Mononuclear cell (primary cell): ENCODE data around the gene GRAMD1B. TPM values are rescaled to one million over a fixed set of nuclear protein-coding genes. Genes with fewer than 3 reads are reported as not detected.

Experiments
- H3K27me3 ChIP-seq: 2 replicates; pipeline ENCODE4 v1.6.0; 2011; ENCODE audit warnings: low read length, control low read depth; ENCODE audit not compliant: insufficient read depth
- H3K4me1 ChIP-seq: 2 replicates; pipeline ENCODE4 v1.5.1; 2011; ENCODE audit warnings: mild to moderate bottlenecking, low read length, control low read depth; ENCODE audit not compliant: insufficient read depth
- H3K4me3 ChIP-seq: 2 replicates; pipeline ENCODE4 v1.5.1; 2011; ENCODE audit warnings: mild to moderate bottlenecking, low read length, moderate library complexity
- H3K9me3 ChIP-seq: 2 replicates; pipeline ENCODE4 v1.5.1; 2011; ENCODE audit warnings: low read depth, mild to moderate bottlenecking, control low read depth, low read length
- total RNA-seq: library from RNA; depleted of rRNA; stranded (reverse); fragments of >200 nt; gene quantifications from one replicate; pipeline ENCODE4 v1.2.3, GENCODE V29; 2012

The GRAMD1B gene
- total RNA-seq, 1 donor: 7.1 TPM

DNA sequence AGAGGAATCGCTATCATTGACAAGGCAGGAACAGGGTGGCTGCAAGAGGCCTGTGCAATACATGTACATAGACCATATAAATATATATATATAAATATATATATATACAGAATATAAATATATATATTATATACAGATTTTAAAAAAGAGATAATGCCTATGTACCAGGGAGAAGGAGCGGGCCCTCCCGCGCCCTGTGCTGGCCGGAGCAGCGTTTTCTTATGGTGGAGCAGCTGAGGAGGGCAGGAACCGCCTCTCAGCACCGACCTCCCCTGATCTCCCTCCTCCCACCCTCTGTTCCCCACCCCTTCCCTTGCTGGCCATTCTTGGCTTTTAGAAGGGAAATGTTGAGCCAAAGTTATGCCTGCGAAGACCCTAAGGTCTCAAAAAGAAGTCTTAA lies 192.5 kb downstream of the GRAMD1B start:
- Histone ChIP-seq H3K27me3 (no peaks in the 10 kb centered on the region), H3K4me1 (no peaks in the 10 kb centered on the region), H3K4me3 (no peak overlapping the region), H3K9me3 (no peaks in the 10 kb centered on the region)

DNA sequence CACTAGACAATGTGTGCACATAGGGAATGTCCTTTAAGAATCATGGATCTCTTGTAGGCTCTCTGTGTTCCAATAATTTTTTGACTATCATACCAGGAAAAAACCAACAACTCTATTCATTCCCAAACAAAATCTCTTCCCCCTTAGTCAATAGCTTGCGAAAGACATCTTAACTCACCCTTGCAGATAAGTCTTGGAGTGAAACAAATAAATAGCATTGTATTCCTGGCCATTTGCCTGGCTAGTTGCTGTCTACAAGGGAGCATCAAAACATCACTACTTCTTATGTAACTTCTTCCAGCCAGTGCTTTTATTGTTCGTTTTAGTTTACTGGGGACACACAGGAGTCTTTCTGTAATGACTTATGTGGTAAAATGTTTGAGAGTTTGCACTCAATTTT lies 194.9 kb downstream of the GRAMD1B start:
- Histone ChIP-seq H3K9me3 (no peaks in the 10 kb centered on the region), H3K27me3 (no peaks in the 10 kb centered on the region), H3K4me3 (no peak overlapping the region), H3K4me1 (no peaks in the 10 kb centered on the region)

DNA sequence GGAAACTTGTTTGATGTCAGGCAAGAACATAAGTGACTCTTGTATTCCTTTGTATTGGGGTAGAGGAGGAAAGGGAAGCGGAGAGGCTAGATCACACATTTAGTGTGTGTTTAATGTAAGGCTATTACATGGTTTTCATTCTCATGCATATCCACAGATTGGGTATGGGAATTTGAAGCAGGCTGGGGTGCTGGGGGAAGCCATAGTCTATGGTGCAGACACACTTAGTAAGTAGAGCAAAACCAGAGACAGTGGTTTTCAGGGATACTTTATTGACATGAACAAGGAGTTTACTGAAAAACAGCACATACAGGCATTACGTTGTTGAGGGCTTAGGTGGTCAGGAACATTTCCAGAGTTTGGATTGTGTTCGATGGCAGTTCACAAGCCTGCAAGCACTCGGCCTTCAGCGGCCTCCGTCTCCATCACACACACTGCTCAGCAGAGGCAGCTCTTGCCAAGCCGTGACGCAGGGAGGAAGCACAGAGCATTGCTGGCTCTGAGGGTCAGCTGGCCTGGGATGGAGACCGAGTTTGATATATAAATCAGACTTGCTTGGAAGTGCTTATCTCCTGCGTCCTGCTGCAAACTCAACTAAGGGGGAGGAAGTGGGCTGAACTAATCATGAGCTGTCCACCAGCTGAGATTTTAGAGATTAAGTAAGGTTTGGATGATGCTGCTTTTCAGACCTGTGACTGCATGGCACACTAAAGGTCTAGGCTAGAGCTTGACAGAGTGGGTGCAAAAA lies 199.0 kb downstream of the GRAMD1B start:
- Histone ChIP-seq H3K4me3 (no peak overlapping the region), H3K27me3 (no peaks in the 10 kb centered on the region), H3K4me1 (no peaks in the 10 kb centered on the region), H3K9me3 (no peaks in the 10 kb centered on the region)

DNA sequence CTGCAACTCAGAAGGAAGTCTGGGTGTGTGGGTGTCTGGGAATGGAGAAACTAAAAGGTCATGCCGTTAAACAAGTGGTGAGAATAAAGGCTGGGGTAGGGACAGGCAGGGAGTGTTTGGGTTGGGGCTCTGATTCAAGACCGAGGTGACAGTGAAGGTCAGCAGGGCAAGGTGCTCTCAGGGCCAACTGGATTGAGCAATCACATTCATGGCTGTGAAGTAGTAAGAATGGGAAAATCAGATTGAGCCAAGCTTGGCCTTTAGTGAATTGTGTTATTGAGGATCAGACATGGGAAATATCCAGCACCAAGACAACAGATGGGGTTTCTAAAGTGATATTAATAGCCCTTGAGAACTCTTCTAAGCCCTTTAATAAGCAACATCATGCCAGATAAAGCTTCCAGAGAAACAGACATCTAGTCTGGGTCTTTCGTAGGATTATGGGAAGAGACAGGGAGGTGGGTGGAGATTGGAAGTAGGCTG lies 200.1 kb downstream of the GRAMD1B start:
- Histone ChIP-seq H3K4me1 (no peaks in the 10 kb centered on the region), H3K27me3 (no peaks in the 10 kb centered on the region), H3K4me3 (no peak overlapping the region), H3K9me3 (no peaks in the 10 kb centered on the region)

DNA sequence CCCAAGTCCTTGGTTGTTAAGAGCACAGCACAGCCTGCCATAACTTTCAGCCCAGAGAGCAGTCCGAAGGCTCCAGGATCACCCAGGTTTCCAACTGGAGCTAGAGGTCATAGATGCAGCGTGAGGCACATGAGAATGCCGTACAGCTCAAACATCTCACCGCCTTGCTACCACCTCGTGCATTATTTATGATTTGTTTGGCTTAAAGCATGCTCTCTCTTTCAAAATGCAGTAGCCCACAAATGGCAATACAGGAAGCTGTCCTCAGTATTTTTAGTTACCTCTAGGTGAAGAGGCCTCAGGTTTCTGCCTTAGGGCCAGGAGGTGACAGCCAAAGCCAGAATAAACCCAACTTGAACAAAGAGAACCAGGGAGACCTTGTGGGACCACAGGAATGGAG lies 210.0 kb downstream of the GRAMD1B start:
- Histone ChIP-seq H3K4me1 (no peaks in the 10 kb centered on the region), H3K9me3 (no peaks in the 10 kb centered on the region), H3K27me3 (no peaks in the 10 kb centered on the region), H3K4me3 (no peak overlapping the region)

DNA sequence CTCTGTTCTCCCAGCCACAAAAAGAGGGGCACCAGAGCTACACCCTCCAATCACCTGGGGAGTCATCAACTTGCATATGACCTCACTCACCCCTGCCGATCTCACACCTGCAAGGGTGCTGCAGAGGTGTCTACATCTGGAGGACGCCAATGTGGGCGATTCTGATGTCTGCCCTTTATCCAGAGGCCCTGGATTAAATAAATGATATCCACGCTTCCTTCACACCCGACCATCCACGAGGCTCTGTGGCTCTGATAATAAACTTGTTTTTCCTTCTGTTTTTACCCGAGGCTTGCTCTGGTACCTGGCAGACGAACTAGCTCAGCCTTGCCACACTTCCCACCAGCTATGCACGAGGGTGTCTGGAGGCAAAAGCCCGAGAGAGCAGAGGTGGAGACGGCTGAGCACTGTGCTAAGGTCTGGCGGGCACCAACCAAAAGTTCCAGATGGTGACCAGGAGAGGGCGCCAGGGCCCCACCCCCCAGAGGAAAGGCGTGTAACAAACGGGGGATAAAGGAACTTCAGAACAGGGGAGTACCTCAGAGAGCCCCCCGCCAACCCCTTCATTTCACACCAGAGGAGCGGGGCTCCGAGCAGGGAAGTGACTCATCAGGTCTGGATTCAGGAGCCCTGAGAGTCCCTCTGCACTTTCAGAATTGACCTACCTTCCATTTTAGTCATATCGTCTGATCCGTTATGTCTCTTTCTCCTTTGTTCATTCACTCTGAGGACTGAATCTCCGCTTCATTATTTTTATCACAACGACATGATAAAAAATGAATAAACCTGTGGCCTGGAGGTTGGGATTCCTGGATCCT lies 210.8 kb downstream of the GRAMD1B start:
- no peaks in the 10 kb centered on the region for H3K9me3 ChIP-seq

DNA sequence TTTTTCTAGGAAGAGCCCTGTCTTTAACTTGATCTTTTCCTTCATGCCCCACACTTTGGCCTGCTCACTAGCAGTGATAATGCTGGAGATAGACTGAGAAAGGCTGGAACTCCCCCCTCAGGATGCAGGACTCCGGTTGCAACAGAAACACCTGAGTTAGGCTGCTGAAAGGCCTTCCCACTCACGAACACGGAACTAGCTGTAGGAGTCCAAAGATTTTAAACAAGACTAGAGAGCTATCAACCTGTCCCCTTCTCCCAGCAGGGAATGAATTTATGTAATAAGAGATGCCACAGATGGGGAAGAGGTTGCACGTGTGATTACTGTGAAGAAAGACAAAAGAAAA lies 211.4 kb downstream of the GRAMD1B start:
- H3K4me1 ChIP-seq: no peaks in the 10 kb centered on the region
- H3K4me3 ChIP-seq: no peak overlapping the region
- no peaks in the 10 kb centered on the region for H3K9me3 ChIP-seq
- no peaks in the 10 kb centered on the region for H3K27me3 ChIP-seq

More for the DNA sequence above, 210.8 kb downstream of the GRAMD1B start:
- no peaks in the 10 kb centered on the region for H3K4me1 ChIP-seq
- H3K4me3 ChIP-seq: no peak overlapping the region
- H3K27me3 ChIP-seq: no peaks in the 10 kb centered on the region

DNA sequence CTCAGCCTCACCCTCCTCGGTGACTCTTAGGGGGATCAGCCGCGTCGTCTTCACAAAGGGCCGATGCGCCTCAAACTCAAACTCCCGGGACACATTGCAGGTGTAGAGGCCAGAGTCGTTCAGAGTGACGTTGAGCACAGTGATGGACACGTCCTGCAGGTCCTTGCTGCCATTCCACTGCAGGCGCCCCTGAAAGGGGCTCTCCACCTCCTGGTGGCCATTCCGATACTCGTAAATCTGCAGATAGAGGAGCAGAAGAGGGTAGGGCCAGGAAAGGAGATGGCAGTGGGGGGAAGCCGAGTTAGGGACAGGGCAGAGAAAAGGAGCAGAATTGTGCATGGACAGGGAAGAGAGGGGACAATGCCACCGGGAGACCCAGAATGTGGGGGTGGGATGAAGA lies 212.4 kb downstream of the GRAMD1B start:
- Histone ChIP-seq H3K4me3 (no peak overlapping the region), H3K27me3 (no peaks in the 10 kb centered on the region), H3K9me3 (no peaks in the 10 kb centered on the region)

DNA sequence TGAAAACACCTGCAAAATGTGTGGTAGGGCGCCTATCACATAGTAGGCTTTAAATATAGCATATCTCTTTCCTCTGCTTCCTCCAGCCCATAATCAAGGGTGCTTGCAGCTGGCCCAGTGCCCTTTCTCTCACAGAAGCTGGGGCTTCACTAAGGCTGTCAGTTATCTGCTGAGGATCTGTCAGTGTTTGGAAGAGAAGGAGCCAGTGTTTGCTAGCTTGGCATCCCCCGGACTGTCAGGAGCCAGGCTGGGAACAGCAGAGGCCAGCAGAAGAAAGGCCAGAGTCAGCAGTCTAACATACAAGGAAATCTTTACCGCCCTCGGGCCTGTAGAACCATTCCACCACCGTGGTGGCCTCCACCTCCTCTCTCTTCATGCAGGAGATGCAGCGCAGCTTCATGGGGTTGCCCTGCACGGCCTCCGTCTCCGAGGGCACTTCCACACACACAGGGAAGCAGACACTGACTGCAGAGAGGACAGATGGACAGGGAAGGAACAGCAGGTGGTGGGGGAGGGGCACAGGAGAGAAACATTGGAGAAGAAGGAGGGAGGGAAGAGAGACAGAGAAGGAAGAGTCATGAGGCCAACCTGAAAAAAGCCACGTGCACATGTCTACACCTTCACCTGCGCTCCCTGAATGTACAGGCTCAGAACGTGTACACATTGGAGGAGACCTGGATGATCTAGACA lies 215.4 kb downstream of the GRAMD1B start:
- peaks cover 13% of the 10 kb centered on the region for H3K27me3 ChIP-seq
- no peak overlapping the region for H3K4me3 ChIP-seq
- no peaks in the 10 kb centered on the region for H3K4me1 ChIP-seq
- H3K9me3 ChIP-seq: no peaks in the 10 kb centered on the region

More for the DNA sequence above, 212.4 kb downstream of the GRAMD1B start:
- no peaks in the 10 kb centered on the region for H3K4me1 ChIP-seq

DNA sequence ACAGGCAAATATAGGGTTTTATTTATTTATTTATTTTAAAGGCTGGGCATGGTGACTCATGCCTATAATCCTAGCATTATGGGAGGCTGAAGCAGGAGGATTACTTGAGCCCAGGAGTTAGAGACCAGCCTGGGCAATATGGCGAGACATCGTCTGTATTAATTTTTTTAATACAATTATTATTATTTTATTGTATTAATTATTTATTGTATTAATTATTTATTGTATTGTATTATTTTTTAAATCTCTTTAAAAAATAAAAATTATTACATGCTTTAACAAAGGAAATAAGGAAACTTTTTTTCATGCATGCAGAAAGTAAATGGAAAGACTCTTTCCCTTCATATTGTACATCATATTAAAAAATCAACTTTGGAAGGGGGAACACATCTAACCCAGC lies 220.8 kb downstream of the GRAMD1B start:
- Histone ChIP-seq H3K4me3 (no peak overlapping the region), H3K9me3 (no peaks in the 10 kb centered on the region), H3K27me3 (peaks cover 55% of the 10 kb centered on the region), H3K4me1 (peaks cover 8% of the 10 kb centered on the region)

DNA sequence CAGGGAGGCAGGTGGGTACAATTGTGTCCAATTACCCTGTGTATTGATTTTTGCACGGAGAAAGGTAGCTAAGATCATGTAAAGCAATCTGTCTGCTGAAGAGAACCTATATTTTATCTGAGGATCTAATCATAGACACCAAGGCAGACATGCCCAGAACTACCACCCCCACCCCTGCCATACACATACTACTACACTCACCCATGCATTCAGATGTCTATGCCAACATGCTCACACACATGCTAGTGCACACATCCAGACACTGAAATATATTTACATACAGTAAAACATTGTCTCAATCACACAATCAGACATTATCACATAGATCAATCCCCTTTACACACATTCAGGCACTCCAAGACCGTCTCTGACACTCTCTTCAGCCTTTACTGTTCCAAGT lies 222.5 kb downstream of the GRAMD1B start:
- H3K4me3 ChIP-seq: no peak overlapping the region
- H3K9me3 ChIP-seq: no peaks in the 10 kb centered on the region
- H3K27me3 ChIP-seq: peaks cover 61% of the 10 kb centered on the region
- peaks cover 8% of the 10 kb centered on the region for H3K4me1 ChIP-seq

DNA sequence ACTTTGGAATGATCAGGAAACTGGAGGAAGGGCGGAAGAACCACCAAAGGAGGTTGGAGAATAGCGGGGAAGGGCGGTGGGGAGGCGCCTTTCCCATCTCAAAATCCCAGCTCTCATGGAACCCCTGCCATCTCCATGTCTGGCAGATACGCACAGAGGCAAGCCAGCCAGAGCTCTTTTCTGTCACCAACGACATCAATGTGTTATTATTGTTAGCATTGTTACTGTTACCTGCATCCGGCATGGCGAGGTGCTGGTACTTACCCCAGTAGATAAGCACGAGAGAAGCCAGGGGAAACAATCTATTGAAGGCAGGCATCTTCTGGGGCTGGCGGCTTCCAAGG lies 223.4 kb downstream of the GRAMD1B start:
- Histone ChIP-seq H3K9me3 (no peaks in the 10 kb centered on the region), H3K4me3 (no peak overlapping the region), H3K4me1 (peaks cover 8% of the 10 kb centered on the region), H3K27me3 (peaks cover 57% of the 10 kb centered on the region)

DNA sequence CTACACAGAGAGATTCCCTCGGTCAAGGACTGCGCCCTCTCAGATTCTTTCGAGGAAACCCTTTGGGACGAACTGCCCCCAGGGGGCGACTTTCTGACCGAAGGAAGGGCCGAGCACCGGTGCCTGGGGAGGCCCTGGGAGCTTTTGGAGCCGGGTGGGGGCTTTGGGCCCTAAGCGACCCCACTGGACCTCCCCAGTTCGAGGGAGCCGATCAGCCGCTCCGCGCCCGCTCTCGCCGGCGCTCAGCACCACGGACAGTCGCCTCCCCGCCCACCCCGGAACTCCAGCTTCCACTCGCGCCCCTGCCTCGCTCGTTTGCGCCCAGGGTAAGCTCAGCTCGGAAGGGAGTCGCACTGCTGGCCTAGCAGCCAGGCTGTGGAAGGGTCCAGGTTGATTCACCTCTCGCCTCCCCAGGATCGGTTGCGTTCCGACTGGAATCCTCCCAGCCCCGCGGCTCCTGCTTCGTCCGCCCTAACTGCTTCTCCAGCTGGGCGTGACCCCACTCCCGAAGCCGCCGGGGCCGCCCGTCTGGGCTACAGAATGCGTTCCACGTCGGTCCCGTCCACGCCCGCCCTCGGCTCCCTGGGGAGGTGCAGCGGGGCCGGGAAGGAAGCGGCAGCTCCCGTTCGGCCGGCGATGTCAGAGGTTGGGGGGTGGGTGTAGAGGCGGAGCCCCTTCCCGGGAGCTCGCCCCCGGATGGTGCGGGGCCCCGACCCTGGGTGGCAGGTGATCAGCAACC lies 223.9 kb downstream of the GRAMD1B start:
- H3K4me1 ChIP-seq: peaks cover 8% of the 10 kb centered on the region
- H3K4me3 ChIP-seq: no peak overlapping the region
- no peaks in the 10 kb centered on the region for H3K9me3 ChIP-seq
- peaks cover 54% of the 10 kb centered on the region for H3K27me3 ChIP-seq

DNA sequence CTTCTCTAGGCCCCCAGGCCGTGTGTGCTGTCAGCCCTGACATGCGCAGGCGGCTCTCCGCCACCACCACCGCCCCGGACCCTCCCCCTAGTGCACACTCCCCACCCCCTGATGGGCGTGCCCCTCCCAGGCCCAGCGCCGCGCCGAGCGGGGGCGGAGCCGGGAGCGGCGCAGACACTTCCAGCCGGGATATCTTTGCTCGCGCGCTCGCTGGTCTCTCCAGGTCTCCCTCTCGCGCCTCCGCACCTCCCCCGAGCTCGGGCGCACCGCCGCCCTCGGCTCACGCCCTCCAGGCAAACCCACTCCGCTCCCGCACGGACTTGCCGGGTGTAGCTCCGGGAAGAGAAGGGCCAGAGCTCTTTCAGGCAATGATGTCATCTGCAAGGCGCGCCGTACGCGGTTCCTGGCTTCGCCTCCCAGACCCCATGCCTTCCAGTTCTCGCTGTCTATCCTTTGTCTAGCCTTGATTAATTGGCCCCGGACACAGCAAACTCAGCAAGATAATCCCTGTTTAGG lies 224.6 kb downstream of the GRAMD1B start, which contains the start of gene SCN3B:
TSS of gene SCN3B (minus strand) at position 59 of the 516 bp plus-strand sequence. CDS start 823 bp downstream, outside the sequence.
- peaks cover 54% of the 10 kb centered on the region for H3K27me3 ChIP-seq
- H3K9me3 ChIP-seq: no peaks in the 10 kb centered on the region
- H3K4me3 ChIP-seq: no peak within 1 kb of the TSS
- peaks cover 8% of the 10 kb centered on the region for H3K4me1 ChIP-seq
